GM10266 (cell line): ENCODE results near the gene REPS2.

Experiments used
- DNase-seq: peaks from one replicate; pipeline ENCODE4 v3.0.0; 2012; ENCODE audit errors: extremely low spot score
- TF ChIP-seq, protein P1 (sequence below): IDR thresholded peaks from 2 replicates; pipeline ENCODE4 v1.5.1; 2012; ENCODE audit warnings: mild to moderate bottlenecking, low read depth; ENCODE audit not compliant: control insufficient read depth, insufficient read depth; ENCODE audit errors: missing control alignments

The REPS2 gene

DNA sequence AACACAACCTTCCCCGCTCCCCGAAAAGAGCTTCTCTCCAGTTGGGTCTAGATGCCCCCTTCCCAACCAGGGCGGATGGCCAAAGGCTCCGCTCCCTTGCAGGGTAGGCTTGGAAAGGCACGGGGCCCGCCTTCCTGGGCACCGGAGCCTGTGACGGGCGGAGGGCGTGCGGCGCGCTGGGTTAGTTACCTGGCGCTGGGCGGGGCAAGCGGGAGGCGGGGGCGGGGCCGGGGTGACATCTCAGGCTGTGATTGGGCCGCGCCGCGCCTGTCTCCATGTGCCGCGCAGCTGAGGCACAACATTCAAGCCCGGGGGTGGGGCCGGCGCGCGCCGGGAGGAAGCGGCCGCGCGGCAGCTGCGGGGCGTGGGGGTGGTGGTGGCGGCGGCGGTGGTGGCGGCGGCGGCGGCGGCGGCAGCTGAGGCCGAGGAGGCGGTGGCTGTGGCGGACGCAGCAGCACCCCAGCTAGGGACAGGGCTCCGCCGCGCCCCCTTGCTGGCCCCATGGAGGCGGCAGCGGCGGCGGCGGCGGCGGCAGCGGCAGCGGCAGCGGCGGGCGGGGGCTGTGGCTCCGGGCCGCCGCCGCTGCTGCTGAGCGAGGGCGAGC lies at the start of gene REPS2:
TSS of gene REPS2 (plus strand) at position 298 of the 604 bp plus-strand sequence. CDS start at position 502, 204 bp downstream.
- DNase-seq, result peak; percentile 82
- TF ChIP-seq, protein P1, sequence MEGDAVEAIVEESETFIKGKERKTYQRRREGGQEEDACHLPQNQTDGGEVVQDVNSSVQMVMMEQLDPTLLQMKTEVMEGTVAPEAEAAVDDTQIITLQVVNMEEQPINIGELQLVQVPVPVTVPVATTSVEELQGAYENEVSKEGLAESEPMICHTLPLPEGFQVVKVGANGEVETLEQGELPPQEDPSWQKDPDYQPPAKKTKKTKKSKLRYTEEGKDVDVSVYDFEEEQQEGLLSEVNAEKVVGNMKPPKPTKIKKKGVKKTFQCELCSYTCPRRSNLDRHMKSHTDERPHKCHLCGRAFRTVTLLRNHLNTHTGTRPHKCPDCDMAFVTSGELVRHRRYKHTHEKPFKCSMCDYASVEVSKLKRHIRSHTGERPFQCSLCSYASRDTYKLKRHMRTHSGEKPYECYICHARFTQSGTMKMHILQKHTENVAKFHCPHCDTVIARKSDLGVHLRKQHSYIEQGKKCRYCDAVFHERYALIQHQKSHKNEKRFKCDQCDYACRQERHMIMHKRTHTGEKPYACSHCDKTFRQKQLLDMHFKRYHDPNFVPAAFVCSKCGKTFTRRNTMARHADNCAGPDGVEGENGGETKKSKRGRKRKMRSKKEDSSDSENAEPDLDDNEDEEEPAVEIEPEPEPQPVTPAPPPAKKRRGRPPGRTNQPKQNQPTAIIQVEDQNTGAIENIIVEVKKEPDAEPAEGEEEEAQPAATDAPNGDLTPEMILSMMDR, result peak; percentile 25

DNA sequence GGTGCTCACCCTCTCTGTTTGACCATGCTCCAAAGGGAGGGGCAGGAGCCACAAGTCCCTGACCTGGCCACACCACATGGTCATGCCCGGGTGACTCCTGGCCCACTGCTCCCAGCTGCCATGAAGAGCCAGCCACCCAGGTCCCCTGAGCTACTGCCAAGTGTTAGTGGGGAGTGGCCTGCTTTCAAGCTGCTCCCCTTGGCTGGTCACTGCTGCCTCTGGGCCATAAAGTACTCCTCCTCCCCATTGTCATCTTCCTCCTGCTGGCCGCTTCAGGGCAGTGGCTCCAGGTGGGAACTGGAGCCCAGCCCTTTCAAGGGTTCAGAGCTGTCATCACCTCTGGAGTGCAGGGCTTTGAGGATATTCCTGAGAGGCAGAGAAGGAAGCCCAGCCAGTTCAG lies 49.0 kb upstream of the REPS2 start:
- DNase-seq, result no peak

DNA sequence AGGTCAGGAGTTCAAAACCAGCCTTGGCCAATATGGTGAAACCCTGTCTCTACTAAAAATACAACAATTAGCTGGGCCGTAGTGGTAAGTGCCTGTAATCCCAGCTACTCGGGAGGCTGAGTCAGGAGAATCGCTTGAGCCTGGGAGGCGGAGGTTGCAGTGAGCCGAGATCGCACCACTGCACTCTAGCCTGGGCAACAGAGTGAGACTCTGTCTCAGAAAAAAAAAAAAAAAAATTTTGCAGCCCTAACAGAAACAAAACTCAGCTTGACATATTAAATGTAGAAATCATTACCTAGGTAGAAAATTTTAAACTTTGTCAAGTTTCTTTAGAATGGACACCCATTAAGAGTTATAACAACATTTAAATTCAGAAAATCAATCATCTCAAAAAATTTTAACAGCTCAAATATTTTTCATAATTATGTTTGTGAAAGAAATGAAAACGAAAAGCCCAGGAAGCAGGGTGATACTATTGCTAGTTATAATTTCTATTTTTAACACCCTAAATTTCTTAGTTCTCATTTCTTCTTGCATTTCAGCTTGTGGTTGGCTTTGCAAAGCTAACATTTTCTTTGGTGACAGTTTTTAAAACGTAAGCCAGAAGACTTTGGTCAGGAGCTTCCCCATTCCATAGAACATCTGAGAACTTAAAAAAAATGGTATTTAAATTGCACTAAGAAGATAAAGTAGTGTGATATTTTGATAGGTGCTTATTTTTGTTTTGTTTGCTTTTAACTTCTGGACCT lies 43.0 kb upstream of the REPS2 start:
- DNase-seq, result peak; percentile 2
- TF ChIP-seq, protein P1, result no peak

More for the DNA sequence above, 49.0 kb upstream of the REPS2 start:
- TF ChIP-seq, protein P1, result no peak

DNA sequence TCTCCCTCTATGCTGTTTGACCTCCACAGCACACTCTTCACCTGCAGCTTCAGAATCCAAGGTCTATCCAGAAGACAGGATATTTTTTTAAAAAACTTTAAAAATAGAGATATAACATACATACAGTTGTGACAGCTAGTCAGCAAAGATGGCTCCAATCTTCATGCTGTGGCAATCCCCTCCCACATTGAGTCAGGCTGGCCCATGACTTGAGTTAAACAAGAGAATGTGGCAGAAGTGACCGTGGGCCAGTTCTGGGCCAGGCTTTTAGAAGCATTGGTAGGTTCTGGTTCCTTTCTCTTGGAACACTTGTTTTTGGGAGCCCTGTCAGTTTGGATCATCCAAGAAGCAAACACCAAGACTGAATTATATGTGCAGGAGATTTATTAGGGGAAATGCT lies 36.1 kb upstream of the REPS2 start:
- TF ChIP-seq, protein P1, result no peak
- no peak for DNase-seq

DNA sequence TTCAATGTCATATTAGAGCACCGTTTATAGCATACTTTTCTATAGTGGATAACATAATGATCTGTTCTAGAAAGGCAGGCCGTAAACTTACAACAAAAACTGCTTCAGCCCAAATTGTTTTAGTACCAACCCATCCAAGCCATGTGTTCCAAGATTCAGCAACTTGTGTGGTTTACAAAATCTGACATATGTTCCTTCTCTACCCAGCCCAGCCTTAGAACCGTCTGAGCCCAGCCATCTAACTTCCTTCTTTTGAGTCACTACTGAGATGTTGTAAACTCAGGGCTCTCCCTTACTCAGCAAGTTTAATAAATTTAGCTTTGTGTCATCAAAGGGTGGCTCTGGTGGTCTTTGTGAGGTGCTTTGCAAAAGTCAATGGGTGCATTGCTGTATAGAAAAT lies 32.4 kb upstream of the REPS2 start:
- no peak for DNase-seq
- TF ChIP-seq, protein P1, result no peak

DNA sequence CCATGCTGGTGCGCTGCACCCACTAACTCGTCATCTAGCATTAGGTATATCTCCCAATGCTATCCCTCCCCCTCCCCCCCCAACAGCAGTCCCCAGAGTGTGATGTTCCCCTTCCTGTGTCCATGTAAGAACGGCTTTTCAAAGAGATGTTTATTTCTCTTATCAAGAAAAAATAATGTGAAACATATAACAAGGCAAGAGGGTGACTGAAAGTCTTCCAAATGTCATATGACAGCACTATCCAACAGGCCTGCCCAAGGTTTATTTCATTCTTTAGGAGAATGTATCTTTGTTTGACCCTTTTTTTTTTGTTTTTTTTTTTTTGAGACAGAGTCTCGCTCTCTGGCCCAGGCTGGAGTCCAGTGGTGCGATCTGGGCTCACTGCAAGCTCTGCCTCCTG lies 29.9 kb upstream of the REPS2 start:
- TF ChIP-seq, protein P1, result no peak
- DNase-seq, result no peak

DNA sequence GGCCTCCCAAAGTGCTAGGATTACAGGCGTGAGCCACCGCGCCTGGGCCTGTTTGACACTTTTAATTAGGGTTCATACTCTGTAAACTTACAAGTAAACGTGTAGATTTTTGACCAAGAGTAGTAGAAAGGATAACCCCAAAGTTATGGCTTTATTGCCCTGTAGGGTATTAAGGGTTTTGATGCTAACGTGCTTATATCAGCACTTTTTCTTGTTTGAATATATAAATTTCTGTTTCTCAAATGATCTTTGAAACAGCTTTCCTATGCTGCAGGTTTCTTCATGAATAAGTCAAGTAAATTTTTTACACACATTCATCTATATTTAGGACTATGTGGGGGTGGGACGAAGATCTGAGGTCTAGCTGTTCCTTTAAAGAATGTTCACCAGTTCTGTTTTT lies 29.3 kb upstream of the REPS2 start:
- no peak for DNase-seq
- TF ChIP-seq, protein P1, result no peak
